H1 (cell line): Measurements from ENCODE around the gene CMBL. TPM values are rescaled to one million over a fixed set of nuclear protein-coding genes. Genes with fewer than 3 reads are reported as not detected.
A peak's percentile ranks its signal among the peaks of the same experiment; 100 is the strongest.

Experiments used
- CTCF ChIA-PET: fragments of 300-600 bp; sonication (Branson Sonifier 250); formaldehyde crosslinking; loops from one replicate; lab custom pipeline; 2021; ENCODE audit not compliant: partially characterized antibody; lab: Charles Lee
- POLR2A ChIA-PET: fragments of 300-600 bp; sonication (Branson Sonifier 250); formaldehyde crosslinking; loops from one replicate; lab custom pipeline; 2021; ENCODE audit warnings: inconsistent platforms; ENCODE audit not compliant: partially characterized antibody; lab: Charles Lee
- DNase-seq, 2 experiments: peaks; one replicate each; pipeline versions ENCODE4 v3.0.0 to v3.0.0-alpha.2; 2010 to 2022; ENCODE audit warnings: low spot score in 2 of 2, low read depth in 1 of 2, mixed read lengths in 1 of 2
- FAIRE-seq: peaks from 2 replicates; lab custom pipeline; 2011; peaks lifted over from hg19 to GRCh38; lab: Jason Lieb, UNC
- H2AFZ ChIP-seq: 2 replicates; pipeline ENCODE4 v1.8.1; 2012; ENCODE audit warnings: low read length, inconsistent platforms
- H2AK5ac ChIP-seq: 2 replicates; pipeline ENCODE4 v1.6.1; 2013; ENCODE audit warnings: low read depth, low read length
- H2BK120ac ChIP-seq: replicated peaks from 2 replicates; pipeline ENCODE3; 2013; ENCODE audit warnings: low read depth, low read length, inconsistent platforms
- H2BK12ac ChIP-seq: 2 replicates; pipeline ENCODE4 v1.6.1; 2013; ENCODE audit warnings: low read depth, low read length
- H2BK15ac ChIP-seq: 2 replicates; pipeline ENCODE4 v1.6.1; 2013; ENCODE audit warnings: low read length
- H2BK20ac ChIP-seq: 2 replicates; pipeline ENCODE4 v1.6.1; 2013; ENCODE audit warnings: low read length
- H2BK5ac ChIP-seq: 2 replicates; pipeline ENCODE4 v1.6.1; 2013; ENCODE audit warnings: low read depth, low read length
- H3K14ac ChIP-seq: 2 replicates; pipeline ENCODE4 v1.6.1; 2013; ENCODE audit warnings: inconsistent platforms; ENCODE audit not compliant: insufficient read length
- H3K18ac ChIP-seq: 2 replicates; pipeline ENCODE4 v1.6.1; 2013; ENCODE audit warnings: low read length; ENCODE audit errors: extremely low read depth
- H3K23ac ChIP-seq: 2 replicates; pipeline ENCODE4 v1.6.1; 2013; ENCODE audit warnings: inconsistent platforms; ENCODE audit not compliant: insufficient read length
- H3K23me2 ChIP-seq: 2 replicates; pipeline ENCODE4 v1.6.1; 2013; ENCODE audit warnings: low read depth, low read length
- H3K27ac ChIP-seq: 2 replicates; pipeline ENCODE4 v1.6.1; 2011; ENCODE audit warnings: low read depth, low read length, inconsistent platforms
- H3K27me3 ChIP-seq, 4 experiments: replicated peaks in 1 of 4; 1 replicate in 1 of 4; 2 replicates in 3 of 4; pipeline versions ENCODE4 v1.6.1 to v1.8.1; 2011 to 2013; ENCODE audit warnings: low read length in 3 of 4, mild to moderate bottlenecking in 3 of 4, inconsistent platforms in 2 of 4, mixed read lengths in 2 of 4, moderate library complexity in 1 of 4; ENCODE audit not compliant: control insufficient read depth in 3 of 4, insufficient read depth in 3 of 4; ENCODE audit errors: extremely low read depth in 1 of 4
- H3K36me3 ChIP-seq, 4 experiments: 2 replicates each; pipeline versions ENCODE4 v1.6.1 to v1.8.1; 2011 to 2013; ENCODE audit warnings: mild to moderate bottlenecking in 4 of 4, low read length in 3 of 4, moderate library complexity in 2 of 4, control low read depth in 1 of 4, inconsistent platforms in 1 of 4; ENCODE audit not compliant: insufficient read depth in 4 of 4, control insufficient read depth in 2 of 4
- H3K4ac ChIP-seq: replicated peaks from 2 replicates; pipeline ENCODE3; 2013; ENCODE audit warnings: low read length, low read depth, mixed read lengths, inconsistent platforms; ENCODE audit not compliant: insufficient read length
- H3K4me1 ChIP-seq, 4 experiments: replicated peaks in 1 of 4; 1 replicate in 1 of 4; 2 replicates in 3 of 4; pipeline versions ENCODE4 v1.6.1 to v1.8.1; 2011 to 2013; ENCODE audit warnings: low read length in 3 of 4, inconsistent platforms in 2 of 4, mixed read lengths in 1 of 4; ENCODE audit not compliant: insufficient read depth in 4 of 4, control insufficient read depth in 3 of 4
- H3K4me2 ChIP-seq, 2 experiments: 2 replicates each; pipeline versions ENCODE4 v1.6.1 to v1.8.1; 2011 to 2013; ENCODE audit warnings: low read depth in 2 of 2, low read length in 2 of 2, control low read depth in 1 of 2, inconsistent platforms in 1 of 2, mild to moderate bottlenecking in 1 of 2; ENCODE audit not compliant: insufficient read depth in 1 of 2
- H3K4me3 ChIP-seq, 4 experiments: fragments of 200-600, 300-600 bp in 1 of 4; sonication (generic), shearing (Covaris generic), sonication (Bioruptor Twin) in 1 of 4; 2 replicates each; pipeline versions ENCODE4 v1.5.1 to v1.8.1; 2011 to 2016; ENCODE audit warnings: low read length in 4 of 4, low read depth in 3 of 4, control low read depth in 2 of 4, inconsistent platforms in 2 of 4, mild to moderate bottlenecking in 2 of 4, mixed read lengths in 1 of 4, moderate library complexity in 1 of 4; ENCODE audit not compliant: insufficient read depth in 2 of 4; ENCODE audit errors: extremely low read depth in 1 of 4
- H3K56ac ChIP-seq: replicated peaks from 2 replicates; pipeline ENCODE3; 2013; ENCODE audit warnings: low read depth, mild to moderate bottlenecking, mixed read lengths, low read length, inconsistent platforms; ENCODE audit not compliant: insufficient read length
- H3K79me1 ChIP-seq: 2 replicates; pipeline ENCODE4 v1.6.1; 2013; ENCODE audit warnings: low read depth, low read length, control low read depth
- H3K79me2 ChIP-seq, 2 experiments: 2 replicates each; pipeline versions ENCODE4 v1.6.1 to v1.8.1; 2012 to 2013; ENCODE audit warnings: low read length in 2 of 2, mild to moderate bottlenecking in 2 of 2, inconsistent platforms in 1 of 2; ENCODE audit not compliant: insufficient read depth in 2 of 2, control insufficient read depth in 1 of 2
- H3K9ac ChIP-seq, 4 experiments: replicated peaks in 1 of 4; 1 replicate in 1 of 4; 2 replicates in 3 of 4; pipeline versions ENCODE4 v1.6.1 to v1.8.1; 2011 to 2013; ENCODE audit warnings: low read depth in 3 of 4, low read length in 3 of 4, control low read depth in 2 of 4, mild to moderate bottlenecking in 2 of 4, moderate library complexity in 2 of 4, inconsistent platforms in 1 of 4; ENCODE audit errors: extremely low read depth in 1 of 4
- H3K9me3 ChIP-seq, 2 experiments: 2 replicates each; pipeline versions ENCODE4 v1.6.1 to v1.8.1; 2012 to 2013; ENCODE audit warnings: mild to moderate bottlenecking in 2 of 2, moderate library complexity in 2 of 2, control low read depth in 1 of 2, inconsistent platforms in 1 of 2, low read depth in 1 of 2, low read length in 1 of 2, mixed read lengths in 1 of 2; ENCODE audit not compliant: insufficient read depth in 2 of 2
- H4K20me1 ChIP-seq, 2 experiments: replicated peaks in 1 of 2; 2 replicates each; pipeline versions ENCODE3 to v1.8.1; 2011 to 2013; ENCODE audit warnings: inconsistent platforms in 2 of 2, low read length in 2 of 2, mild to moderate bottlenecking in 1 of 2; ENCODE audit not compliant: insufficient read depth in 2 of 2, control insufficient read depth in 1 of 2
- H4K5ac ChIP-seq: 2 replicates; pipeline ENCODE4 v1.6.1; 2013; ENCODE audit warnings: low read length, low read depth, mixed read lengths, inconsistent platforms; ENCODE audit not compliant: insufficient read length
- H4K8ac ChIP-seq: 2 replicates; pipeline ENCODE4 v1.8.0; 2013; ENCODE audit warnings: mild to moderate bottlenecking, moderate library complexity, low read length, inconsistent platforms; ENCODE audit not compliant: insufficient read depth; ENCODE audit errors: extremely low read depth
- H4K91ac ChIP-seq: replicated peaks from 2 replicates; pipeline ENCODE3; 2013; ENCODE audit warnings: low read length, mixed read lengths, inconsistent platforms; ENCODE audit not compliant: insufficient read length
- BRCA1 ChIP-seq: IDR thresholded peaks from 2 replicates; pipeline ENCODE4 v1.6.1; 2012; ENCODE audit warnings: low read depth, low read length, improper control_type of control experiment
- CTCF ChIP-seq, 3 experiments: IDR thresholded peaks; 1 replicate in 2 of 3; 2 replicates in 1 of 3; pipeline versions ENCODE4 v1.5.1 to v1.6.1; 2011; ENCODE audit warnings: low read length in 3 of 3, mild to moderate bottlenecking in 3 of 3, inconsistent platforms in 2 of 3, low read depth in 1 of 3, moderate library complexity in 1 of 3; ENCODE audit not compliant: insufficient read depth in 1 of 3; ENCODE audit errors: control extremely low read depth in 1 of 3
- FOSL1 ChIP-seq: IDR thresholded peaks from 2 replicates; pipeline ENCODE4 v1.6.1; 2011; ENCODE audit warnings: mild to moderate bottlenecking, low read depth, low read length, moderate library complexity; ENCODE audit not compliant: insufficient read depth
- RAD21 ChIP-seq, 2 experiments: IDR thresholded peaks in 1 of 2; conservative IDR thresholded peaks in 1 of 2; 2 replicates each; pipeline ENCODE4 v1.6.1; 2011; ENCODE audit warnings: low read depth in 2 of 2, low read length in 2 of 2, improper control_type of control experiment in 1 of 2, inconsistent platforms in 1 of 2, mild to moderate bottlenecking in 1 of 2, moderate library complexity in 1 of 2
- ZNF274 ChIP-seq: IDR thresholded peaks from 2 replicates; pipeline ENCODE4 v1.7.0; 2012; ENCODE audit warnings: low read length, borderline replicate concordance; ENCODE audit errors: extremely low read depth
- WGBS, 2 experiments: shearing (Covaris generic) in 1 of 2; methylation state at CpG; one replicate each; pipeline versions ENCODE4 v1.1.6 to v1.1.7; 2013 to 2015; ENCODE audit warnings: low lambda C conversion rate in 2 of 2, mixed read lengths in 2 of 2, inconsistent platforms in 1 of 2, low coverage in 1 of 2, missing lambda C conversion rate in 1 of 2; ENCODE audit not compliant: insufficient replicate concordance in 2 of 2, insufficient coverage in 1 of 2, insufficient read length in 1 of 2; ENCODE audit errors: extremely low coverage in 1 of 2, missing lambda C conversion rate in 1 of 2; 5-methylcytosine and 5-hydroxymethylcytosine counted together
- polyA plus RNA-seq, 7 experiments: library from polyadenylated mRNA; depleted of rRNA in 3 of 7; stranded (reverse) in 5 of 7; unstranded in 2 of 7; fragments of >200 nt in 5 of 7; fragments of 200-250 nt in 2 of 7; gene quantifications; 1 replicate in 5 of 7; 2 replicates in 1 of 7; 4 replicates in 1 of 7; pipeline versions ENCODE4 v1.2.1 to v1.2.3, GENCODE V29; 2011 to 2013; ENCODE audit warnings: missing spikeins in 2 of 7, mixed read lengths in 2 of 7
- total RNA-seq: library from RNA; stranded (reverse); fragmentation: NEBNext Ultra II Directional; extraction: Animal tissue kit (Norgen Biotek cat#: 25700); gene quantifications from 2 replicates; pipeline ENCODE4 v1.2.1, GENCODE V29; 2021

CMBL gene
- total and polyA plus RNA-seq, 2 of the 8 experiments (the other 6 are each of a cell fraction or from before 2014, with no cell fraction given), result 27.9 to 32.1 TPM

GRCh38 chr5:10229306-10230048 is 78.2 kb downstream of the CMBL start:
- Histone ChIP-seq H2BK5ac (no peak overlapping the region), H3K18ac (no peak overlapping the region), H2BK12ac (no peak overlapping the region), H3K79me1 (no peaks in the 10 kb centered on the region), H3K36me3 (peaks cover 0 to 2% (median 0%) of the 10 kb centered on the region in 4 experiments; a peak in 2 of 8 replicates), H2BK20ac (no peak overlapping the region), H3K27me3 (no peaks in the 10 kb centered on the region), H3K79me2 (no peaks in the 10 kb centered on the region), H4K8ac (no peak overlapping the region), H3K9me3 (no peaks in the 10 kb centered on the region; a peak in 1 of 4 replicates), H2BK15ac (no peak overlapping the region), H3K4me3 (no peak overlapping the region), H2AFZ (no peak overlapping the region), H2BK120ac (no peak overlapping the region), H3K4me2 (no peak overlapping the region), H3K4ac (no peak overlapping the region), H4K5ac (no peak overlapping the region), H3K23ac (no peak overlapping the region), H4K91ac (no peak overlapping the region), H3K56ac (no peak overlapping the region), H4K20me1 (no peaks in the 10 kb centered on the region), H3K9ac (no peak overlapping the region), H2AK5ac (no peak overlapping the region), H3K14ac (no peak overlapping the region), H3K23me2 (no peaks in the 10 kb centered on the region), H3K27ac (no peak overlapping the region), H3K4me1 (no peaks in the 10 kb centered on the region)
- FAIRE-seq (no peak), DNase-seq (no peak)
- TF ChIP-seq ZNF274 (no peak), RAD21 (IDR thresholded peaks at IDR 0.05 in 1 of 2, conservative IDR thresholded peaks at IDR 0.05 in 1 of 2; ENCODE audit: low read depth in 2 of 2, low read length in 2 of 2) (0 out of 4 replicates have a peak, but pooled peaks of 1 of the 2 experiments have one; percentile 5), CTCF (IDR thresholded peaks at IDR 0.05; ENCODE audit: control extremely low read depth in 1 of 3, insufficient read depth in 1 of 3, low read depth in 1 of 3, low read length in 3 of 3) (peak in 2 of 3 experiments; percentile 6 to 14; a peak in 1 of 4 replicates), FOSL1 (no peak), BRCA1 (no peak)
- POLR2A ChIA-PET, result no interaction called here
- WGBS, 2 experiments, result 89% methylated on average over 11 of the region's 11 CpGs; no CpG with 5 or more reads in 1 of the 2 experiments
- CTCF ChIA-PET, result interaction anchor here (0.6 to 1.3 kb wide), 4 partner anchors 28 to 391 kb away, joined by 3 to 4 read pairs (median 3); no protein-coding TSS in a partner anchor
